ENCODE results near the gene CENPP.
A peak's percentile ranks its signal among the peaks of the same experiment; 100 is the strongest.

The CENPP gene

GRCh38 chr9:92483627-92484545, 158.1 kb downstream of the CENPP start:
- no peak for DNase-seq

DNA sequence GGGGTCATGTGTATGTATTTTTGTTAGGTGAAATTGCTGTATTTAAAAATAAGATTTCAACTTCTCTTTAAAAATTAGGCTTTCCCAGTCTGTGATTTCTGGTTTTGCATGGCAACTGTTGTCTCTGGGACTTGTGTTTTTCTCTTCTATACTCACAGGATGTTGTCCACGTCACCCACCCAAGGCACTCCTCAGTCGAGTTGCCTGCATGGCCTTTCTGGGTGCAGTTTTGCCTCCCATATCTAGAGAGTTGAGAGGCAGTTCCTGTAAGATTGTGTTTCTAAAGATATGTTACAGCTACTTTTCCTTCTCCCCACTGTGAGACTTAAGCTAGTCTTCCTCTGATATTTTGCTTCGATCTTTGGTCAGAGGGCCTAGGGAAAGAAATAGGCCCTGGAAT, 158.8 kb downstream of the CENPP start:
- no peak for DNase-seq

- DNase-seq: no peak
These were observed 160.6 kb downstream of the CENPP start for GRCh38 chr9:92486371-92486770.

GRCh38 chr9:92488681-92489550, 163.2 kb downstream of the CENPP start:
- DNase-seq: no peak

- DNase-seq: no peak
These were observed 167.1 kb downstream of the CENPP start for GRCh38 chr9:92492781-92493401.

DNA sequence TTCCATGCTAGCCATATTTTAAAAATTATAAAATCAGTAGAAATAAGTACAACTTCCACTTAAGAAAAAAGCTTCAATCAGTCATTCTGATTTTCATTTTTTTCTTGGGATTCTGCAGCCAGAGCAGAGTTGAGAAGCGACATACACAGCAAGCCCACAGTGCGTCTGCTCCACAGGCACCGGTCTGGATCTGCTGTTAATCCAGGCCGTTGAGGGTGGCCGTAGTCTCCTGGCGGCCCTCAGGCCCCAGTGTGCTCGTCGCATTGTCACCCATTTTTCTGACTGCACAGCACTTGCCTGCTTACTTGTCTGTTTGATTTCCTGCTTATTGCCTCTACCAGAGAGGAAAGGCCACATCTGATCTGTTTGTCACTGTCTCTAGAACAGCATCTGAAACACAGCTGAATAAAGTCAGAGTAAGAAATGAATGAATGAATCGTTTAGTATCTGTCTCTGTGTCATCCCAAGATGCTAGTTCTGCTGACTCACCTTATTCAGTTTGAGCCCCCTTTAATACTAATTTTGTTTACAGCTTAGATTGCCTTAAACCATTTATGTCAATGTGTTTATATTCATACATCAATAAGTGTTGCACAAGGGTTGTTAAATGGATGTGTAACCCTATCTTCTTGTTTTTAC, 168.1 kb downstream of the CENPP start:
- DNase-seq: no peak

DNA sequence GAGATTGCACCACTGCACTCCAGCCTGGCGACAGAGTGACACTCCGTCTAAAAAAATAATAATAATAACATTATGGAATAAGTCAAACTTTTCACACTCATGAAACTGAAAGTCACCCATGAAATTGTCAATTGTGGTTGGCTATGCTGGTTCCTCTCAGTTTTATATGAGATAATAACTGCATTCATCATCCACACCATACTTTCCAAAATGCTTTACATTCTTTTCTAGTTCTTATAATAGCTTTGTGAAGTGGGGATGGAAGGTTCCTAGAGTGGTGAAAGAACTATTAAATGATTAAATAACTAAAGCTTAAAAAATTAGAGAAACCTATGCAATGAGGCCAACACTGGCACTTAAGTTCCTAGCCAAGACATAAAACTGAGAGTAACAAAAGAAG, 169.1 kb downstream of the CENPP start:
- no peak for DNase-seq

DNA sequence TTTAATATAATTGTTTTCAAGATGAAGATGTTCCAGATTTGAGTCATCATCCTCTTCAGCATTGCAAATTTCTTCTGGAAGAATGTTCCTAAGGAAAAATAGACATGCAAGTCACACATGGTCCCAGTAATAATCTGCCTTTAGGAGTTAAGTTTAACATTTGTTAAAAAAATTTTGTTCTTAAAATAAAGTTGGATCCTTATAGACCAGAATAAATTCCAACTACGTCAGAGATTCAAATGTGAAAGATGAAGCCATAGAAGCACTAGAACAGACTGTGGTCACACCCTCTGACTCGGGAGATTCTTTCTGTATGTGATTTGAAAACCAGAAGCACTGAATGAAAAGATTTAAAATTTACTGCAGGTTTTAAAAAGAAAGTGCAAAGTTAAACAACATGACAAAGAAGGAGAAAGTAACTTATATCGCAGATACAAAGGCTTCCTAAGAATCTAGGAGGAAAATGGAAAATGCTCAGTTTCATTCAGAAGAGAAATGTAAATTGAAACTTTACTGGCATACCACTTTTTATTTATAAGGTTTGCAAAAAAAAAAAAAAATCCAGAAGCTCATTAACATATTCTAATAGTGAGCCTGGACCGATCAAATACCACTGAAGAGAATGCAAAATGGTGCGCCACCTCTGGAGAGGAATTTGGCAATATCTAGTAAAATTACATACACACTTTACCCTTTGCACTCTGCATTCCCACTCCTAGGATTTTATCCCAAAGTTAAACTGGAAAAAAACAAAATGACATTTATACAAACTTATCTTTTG, 170.8 kb downstream of the CENPP start:
- DNase-seq: no peak

DNA sequence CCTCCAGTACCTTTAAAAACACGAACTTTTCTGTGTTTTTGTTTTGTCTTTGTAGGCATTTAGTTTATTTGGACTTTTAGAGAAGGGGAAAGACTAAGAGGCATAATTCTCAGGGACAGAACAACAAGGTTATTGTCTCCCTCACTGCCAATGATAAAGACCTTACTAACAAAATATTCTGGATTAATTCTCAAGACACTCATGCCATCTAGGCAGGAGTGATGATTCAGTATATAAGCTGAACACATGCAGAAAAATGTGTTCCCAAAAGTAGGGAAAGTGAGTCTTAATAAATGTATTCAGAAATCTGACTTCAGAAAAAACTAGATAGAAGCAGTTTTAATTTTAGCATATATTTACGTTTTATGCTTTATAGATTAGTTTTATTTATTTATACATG, 173.9 kb downstream of the CENPP start:
- no peak for DNase-seq

DNA sequence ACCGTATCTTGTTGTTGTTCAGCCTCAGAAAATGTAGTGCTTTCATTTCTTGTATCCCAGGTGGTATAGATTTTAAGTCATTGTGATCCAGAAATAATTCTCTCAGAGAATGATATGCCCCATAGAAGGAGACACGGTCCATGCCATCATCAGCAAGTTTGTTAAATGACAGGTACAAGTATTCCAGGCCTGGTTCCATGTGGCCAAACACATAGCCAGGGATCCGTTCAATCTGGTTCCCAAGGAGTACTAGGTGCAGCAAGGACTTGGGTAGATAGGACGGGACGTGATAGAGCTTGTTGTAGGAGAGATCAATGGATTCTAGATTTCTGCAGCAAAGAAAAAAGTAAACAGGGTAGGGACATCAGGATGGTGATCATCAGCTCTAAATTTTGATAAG, 175.0 kb downstream of the CENPP start:
- DNase-seq: no peak

GRCh38 chr9:92501671-92502393, 176.1 kb downstream of the CENPP start:
- DNase-seq: peak; percentile 24

DNA sequence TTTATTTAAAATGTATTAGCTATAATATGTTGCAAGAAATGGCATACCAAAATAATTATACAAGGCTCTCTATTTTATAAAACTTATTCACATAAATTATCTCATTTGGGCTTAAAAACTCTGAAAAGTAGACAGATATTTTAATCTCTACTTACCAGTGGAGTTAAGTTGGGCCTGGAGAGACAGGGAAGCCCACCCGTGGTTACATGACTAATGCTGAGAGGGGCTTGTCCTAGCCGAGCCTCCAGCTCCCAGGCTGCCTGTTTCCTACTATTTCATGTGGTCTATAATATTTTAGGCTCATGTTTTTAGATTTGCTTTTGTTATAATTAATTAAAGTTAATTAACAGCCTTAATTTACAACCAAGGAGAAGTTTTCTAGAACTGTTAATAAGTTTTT, 177.4 kb downstream of the CENPP start:
- DNase-seq: no peak

- no peak for DNase-seq
These were observed 179.1 kb downstream of the CENPP start for GRCh38 chr9:92504881-92505280.

- DNase-seq: no peak
These were observed 180.6 kb downstream of the CENPP start for GRCh38 chr9:92506184-92506857.

DNA sequence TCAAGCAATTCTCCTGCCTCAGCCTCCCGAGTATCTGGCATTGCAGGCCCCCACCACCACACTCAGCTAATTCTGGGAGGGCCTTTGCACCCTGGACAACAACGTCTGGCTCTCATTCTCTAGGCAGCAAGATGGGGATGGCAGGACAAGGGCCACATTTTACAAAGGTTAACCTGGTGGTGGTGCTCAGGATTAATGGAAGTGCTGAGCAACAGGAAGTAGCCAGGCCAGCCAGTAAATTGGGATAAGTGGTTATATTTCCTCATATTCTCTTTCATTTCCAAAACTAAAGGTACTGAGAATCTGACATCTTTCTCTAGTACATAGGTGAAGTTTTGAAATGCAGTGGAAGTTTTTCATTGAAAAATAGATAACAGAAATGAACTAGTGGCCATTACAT, 181.3 kb downstream of the CENPP start:
- DNase-seq: no peak

DNA sequence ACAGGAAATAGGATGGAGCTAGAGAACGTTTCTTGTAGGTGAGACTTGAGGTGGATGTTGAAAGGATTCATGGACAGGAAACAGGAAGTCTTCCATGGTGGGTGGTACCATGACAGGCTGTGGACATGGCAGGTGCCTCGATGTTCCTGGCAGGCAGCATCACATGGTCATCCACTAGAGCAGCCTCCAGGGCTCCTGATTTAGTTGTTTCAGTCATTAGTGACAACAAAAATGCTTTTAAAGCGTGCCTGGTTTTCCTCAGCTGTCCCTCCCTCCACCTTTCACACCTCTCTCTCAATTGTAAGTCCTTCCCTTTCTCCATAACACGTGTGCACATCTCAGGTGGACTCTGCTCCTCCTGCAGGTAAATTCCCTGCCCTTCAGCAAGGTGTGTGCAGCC, 181.7 kb downstream of the CENPP start:
- DNase-seq: no peak

DNA sequence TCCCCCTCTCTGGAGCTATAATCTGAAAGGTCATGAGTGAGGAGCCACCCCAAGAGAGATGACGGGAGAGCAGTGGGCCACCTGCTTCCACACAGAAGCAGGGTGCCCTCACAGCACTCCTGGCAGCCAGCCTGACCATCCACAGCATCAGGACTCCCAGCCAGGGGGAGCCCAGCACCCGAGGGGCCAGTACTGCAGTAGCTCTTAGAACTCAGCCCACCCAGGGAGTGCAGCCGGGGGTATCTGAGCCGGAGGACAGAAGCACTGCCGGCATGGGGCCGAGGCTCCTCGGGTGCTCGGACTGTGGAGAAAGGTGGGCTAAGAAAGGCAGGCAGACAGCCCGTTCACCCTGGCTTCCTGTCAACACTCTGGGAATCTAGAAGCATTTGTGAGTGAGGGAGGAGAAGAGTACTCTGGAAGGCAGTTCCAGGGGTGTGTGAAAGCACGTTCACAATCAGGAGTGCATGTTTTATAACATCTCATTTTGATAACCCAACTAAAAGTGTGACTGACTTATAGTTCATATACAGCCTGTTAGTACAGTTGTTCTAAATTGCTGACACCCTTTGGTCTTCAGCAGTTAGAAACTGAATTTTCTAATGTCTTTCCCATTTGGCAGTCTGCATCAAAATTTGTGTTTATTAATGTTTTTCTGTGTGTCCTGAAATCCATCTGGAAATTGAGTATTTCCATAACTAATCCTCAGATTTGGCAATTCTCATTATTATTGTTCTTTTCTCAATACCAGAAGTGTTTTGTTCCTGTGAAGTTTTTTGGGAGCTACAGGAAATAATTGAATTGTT, 182.5 kb downstream of the CENPP start:
- no peak for DNase-seq

- DNase-seq: no peak
These were observed 183.3 kb downstream of the CENPP start for GRCh38 chr9:92509050-92509449.

DNA sequence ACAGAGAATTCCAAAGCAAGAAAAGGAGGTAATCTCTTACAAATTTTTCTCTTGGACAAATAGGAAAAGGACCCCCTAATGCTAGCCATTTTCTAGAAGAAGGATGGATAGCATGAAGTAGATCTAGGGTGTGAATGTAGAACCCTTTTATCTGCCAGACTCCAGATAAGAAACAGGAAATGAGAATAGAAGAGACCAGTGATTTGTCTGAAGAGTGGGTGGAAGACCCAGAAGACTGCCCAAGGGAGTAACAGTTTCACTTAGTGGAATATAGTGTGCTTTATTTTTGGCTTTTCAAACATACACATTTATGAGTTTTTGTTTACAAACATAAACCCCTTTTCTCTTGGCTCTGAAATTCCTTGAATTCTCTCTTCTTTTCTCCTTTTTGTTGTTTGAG, 185.0 kb downstream of the CENPP start:
- no peak for DNase-seq

GRCh38 chr9:92512622-92513021, 186.9 kb downstream of the CENPP start:
- no peak for DNase-seq
